ENCODE results near the gene LMAN2L.

- TF ChIP-seq POLR2A (IDR thresholded peaks at IDR 0.05) (no peak), CTCF (IDR thresholded peaks at IDR 0.05) (no peak)
Measured at GRCh38 chr2:96681540-96681939, 58.3 kb downstream of the LMAN2L start.
